ENCODE data around the gene PDLIM5. TPM values are rescaled to one million over a fixed set of nuclear protein-coding genes. Genes with fewer than 3 reads are reported as not detected.

PDLIM5 gene
- total RNA-seq, 1 donor, result 124 TPM

GRCh38 chr4:94439606-94440005 is 12.1 kb upstream of the PDLIM5 start:
- DNase-seq (ENCODE audit: low read depth), result no peak
- no peak overlapping the region for H3K4me3 ChIP-seq (ENCODE audit: low read depth, low read length)
- TF ChIP-seq, protein P1, sequence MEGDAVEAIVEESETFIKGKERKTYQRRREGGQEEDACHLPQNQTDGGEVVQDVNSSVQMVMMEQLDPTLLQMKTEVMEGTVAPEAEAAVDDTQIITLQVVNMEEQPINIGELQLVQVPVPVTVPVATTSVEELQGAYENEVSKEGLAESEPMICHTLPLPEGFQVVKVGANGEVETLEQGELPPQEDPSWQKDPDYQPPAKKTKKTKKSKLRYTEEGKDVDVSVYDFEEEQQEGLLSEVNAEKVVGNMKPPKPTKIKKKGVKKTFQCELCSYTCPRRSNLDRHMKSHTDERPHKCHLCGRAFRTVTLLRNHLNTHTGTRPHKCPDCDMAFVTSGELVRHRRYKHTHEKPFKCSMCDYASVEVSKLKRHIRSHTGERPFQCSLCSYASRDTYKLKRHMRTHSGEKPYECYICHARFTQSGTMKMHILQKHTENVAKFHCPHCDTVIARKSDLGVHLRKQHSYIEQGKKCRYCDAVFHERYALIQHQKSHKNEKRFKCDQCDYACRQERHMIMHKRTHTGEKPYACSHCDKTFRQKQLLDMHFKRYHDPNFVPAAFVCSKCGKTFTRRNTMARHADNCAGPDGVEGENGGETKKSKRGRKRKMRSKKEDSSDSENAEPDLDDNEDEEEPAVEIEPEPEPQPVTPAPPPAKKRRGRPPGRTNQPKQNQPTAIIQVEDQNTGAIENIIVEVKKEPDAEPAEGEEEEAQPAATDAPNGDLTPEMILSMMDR (IDR thresholded peaks at IDR 0.05; ENCODE audit: insufficient read depth, low read length), result no peak

GRCh38 chr4:94441838-94442237 is 9.9 kb upstream of the PDLIM5 start:
- TF ChIP-seq, protein P1 (IDR thresholded peaks at IDR 0.05; ENCODE audit: insufficient read depth, low read length), result no peak
- no peak for DNase-seq (ENCODE audit: low read depth)
- H3K4me3 ChIP-seq (ENCODE audit: low read depth, low read length), result no peak overlapping the region

DNA sequence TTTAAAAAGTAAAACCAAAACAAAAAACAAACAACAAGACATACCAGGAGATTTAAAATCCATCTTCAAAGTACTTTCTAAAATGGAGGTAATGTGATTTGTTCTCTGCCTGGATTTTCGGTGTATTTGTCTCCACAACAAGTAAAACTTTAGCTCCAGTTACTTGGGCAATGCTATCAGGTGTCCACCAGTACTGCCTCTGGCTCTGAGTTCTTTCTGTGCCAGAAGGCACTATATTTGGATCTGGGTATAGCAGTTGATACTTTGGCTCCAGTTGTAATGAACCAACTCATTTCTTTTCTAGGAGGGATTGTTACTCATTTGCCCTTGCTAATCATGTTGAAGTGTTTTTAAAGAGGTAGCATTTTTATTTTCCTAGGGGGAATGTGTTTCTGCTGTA is 9.5 kb upstream of the PDLIM5 start:
- TF ChIP-seq, protein P1 (IDR thresholded peaks at IDR 0.05; ENCODE audit: insufficient read depth, low read length), result no peak
- no peak overlapping the region for H3K4me3 ChIP-seq (ENCODE audit: low read depth, low read length)
- DNase-seq (ENCODE audit: low read depth), result no peak

- no peak overlapping the region for H3K4me3 ChIP-seq (ENCODE audit: low read depth, low read length)
- TF ChIP-seq, protein P1 (IDR thresholded peaks at IDR 0.05; ENCODE audit: insufficient read depth, low read length), result no peak
- DNase-seq (ENCODE audit: low read depth), result peak; percentile 98
These were observed 5.4 kb upstream of the PDLIM5 start for GRCh38 chr4:94446386-94446785.

GRCh38 chr4:94447754-94448411 is 3.9 kb upstream of the PDLIM5 start:
- TF ChIP-seq, protein P1 (IDR thresholded peaks at IDR 0.05; ENCODE audit: insufficient read depth, low read length), result no peak
- no peak overlapping the region for H3K4me3 ChIP-seq (ENCODE audit: low read depth, low read length)
- DNase-seq (ENCODE audit: low read depth), result no peak

GRCh38 chr4:94448815-94449375 is 2.8 kb upstream of the PDLIM5 start:
- TF ChIP-seq, protein P1 (IDR thresholded peaks at IDR 0.05; ENCODE audit: insufficient read depth, low read length), result no peak
- no peak overlapping the region for H3K4me3 ChIP-seq (ENCODE audit: low read depth, low read length)
- no peak for DNase-seq (ENCODE audit: low read depth)
